Measurements from ENCODE around the gene WFIKKN1. TPM values are rescaled to one million over a fixed set of nuclear protein-coding genes. Genes with fewer than 3 reads are reported as not detected.

The WFIKKN1 gene
- total RNA-seq, 1 experiment from 2014 or later: 0.11 TPM

DNA sequence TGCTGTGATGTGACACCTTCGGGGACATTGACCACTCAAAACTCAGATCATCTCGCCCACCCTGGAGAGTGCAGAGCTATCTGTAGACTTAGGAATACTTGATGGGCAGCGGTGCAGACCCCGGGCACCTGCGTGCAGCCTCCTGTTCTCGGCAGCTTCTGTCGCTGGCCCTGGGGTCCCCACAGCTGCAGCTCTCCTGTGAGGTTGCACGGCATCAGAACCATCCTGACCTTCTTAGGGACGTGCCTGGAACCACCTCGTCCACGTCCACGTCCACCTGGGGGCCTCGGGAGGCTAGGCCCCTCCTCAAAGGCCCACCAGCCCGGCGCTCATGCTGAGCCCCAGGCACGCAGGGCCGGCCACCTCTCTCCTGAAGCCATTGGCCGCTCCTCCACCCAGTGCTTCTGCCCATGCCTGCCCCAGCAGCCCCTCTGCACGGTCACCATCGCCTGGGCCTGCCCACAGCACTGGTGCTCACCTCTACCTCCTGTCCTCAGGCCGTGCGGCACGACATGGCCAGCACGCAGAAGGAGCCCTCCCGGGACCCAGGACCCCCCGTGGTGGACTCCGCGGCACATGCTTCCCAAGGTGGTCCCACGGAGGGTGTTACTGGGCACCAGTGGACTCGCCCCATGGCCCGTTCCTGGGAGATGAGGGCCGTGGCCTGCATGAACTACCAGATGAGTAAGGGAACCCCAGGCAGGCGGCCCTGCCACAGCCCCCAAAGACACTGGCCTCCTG is 2.3 kb upstream of the WFIKKN1 start:
- Histone ChIP-seq H3K9me2 (replicated peaks; ENCODE audit: low read length) (no peaks in the 10 kb centered on the region), H3K9ac (ENCODE audit: low read length) (no peak overlapping the region), H3K36me3 (ENCODE audit: low read depth, low read length) (no peaks in the 10 kb centered on the region), H3K27me3 (ENCODE audit: low read length) (no peaks in the 10 kb centered on the region), H3K4me2 (ENCODE audit: low read length) (no peak overlapping the region), H3K79me2 (ENCODE audit: low read length) (no peaks in the 10 kb centered on the region), H2AFZ (ENCODE audit: low read length) (no peak overlapping the region), H4K20me1 (ENCODE audit: low read length) (no peaks in the 10 kb centered on the region), H3K4me3 (ENCODE audit: low read length) (no peak overlapping the region), H3K27ac (ENCODE audit: low read length) (no peak overlapping the region), H3F3A (ENCODE audit: low read length, unreplicated experiment) (no peaks in the 10 kb centered on the region), H3K4me1 (ENCODE audit: insufficient read depth, low read length) (peaks cover 17% of the 10 kb centered on the region), H3K9me3 (ENCODE audit: low read length) (no peaks in the 10 kb centered on the region)
- no peak for ATAC-seq
- TF ChIP-seq EZH2phosphoT487 (IDR thresholded peaks at IDR 0.05; ENCODE audit: borderline replicate concordance, low read length) (no peak), EZH2 (IDR thresholded peaks at IDR 0.05; ENCODE audit: low read length, unreplicated experiment) (no peak)
- TF ChIP-seq, protein P1, sequence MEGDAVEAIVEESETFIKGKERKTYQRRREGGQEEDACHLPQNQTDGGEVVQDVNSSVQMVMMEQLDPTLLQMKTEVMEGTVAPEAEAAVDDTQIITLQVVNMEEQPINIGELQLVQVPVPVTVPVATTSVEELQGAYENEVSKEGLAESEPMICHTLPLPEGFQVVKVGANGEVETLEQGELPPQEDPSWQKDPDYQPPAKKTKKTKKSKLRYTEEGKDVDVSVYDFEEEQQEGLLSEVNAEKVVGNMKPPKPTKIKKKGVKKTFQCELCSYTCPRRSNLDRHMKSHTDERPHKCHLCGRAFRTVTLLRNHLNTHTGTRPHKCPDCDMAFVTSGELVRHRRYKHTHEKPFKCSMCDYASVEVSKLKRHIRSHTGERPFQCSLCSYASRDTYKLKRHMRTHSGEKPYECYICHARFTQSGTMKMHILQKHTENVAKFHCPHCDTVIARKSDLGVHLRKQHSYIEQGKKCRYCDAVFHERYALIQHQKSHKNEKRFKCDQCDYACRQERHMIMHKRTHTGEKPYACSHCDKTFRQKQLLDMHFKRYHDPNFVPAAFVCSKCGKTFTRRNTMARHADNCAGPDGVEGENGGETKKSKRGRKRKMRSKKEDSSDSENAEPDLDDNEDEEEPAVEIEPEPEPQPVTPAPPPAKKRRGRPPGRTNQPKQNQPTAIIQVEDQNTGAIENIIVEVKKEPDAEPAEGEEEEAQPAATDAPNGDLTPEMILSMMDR (conservative IDR thresholded peaks at IDR 0.05; ENCODE audit: low read depth, low read length): no peak
- intact Hi-C loops (cut with micrococcal nuclease): no loop called here
- no TSS peak for BruUV-seq (replicated peaks)
- no peak for DNase-seq
- POLR2A ChIA-PET (ENCODE audit: unreplicated experiment): no interaction called here
- CTCF ChIA-PET: no interaction called here

DNA sequence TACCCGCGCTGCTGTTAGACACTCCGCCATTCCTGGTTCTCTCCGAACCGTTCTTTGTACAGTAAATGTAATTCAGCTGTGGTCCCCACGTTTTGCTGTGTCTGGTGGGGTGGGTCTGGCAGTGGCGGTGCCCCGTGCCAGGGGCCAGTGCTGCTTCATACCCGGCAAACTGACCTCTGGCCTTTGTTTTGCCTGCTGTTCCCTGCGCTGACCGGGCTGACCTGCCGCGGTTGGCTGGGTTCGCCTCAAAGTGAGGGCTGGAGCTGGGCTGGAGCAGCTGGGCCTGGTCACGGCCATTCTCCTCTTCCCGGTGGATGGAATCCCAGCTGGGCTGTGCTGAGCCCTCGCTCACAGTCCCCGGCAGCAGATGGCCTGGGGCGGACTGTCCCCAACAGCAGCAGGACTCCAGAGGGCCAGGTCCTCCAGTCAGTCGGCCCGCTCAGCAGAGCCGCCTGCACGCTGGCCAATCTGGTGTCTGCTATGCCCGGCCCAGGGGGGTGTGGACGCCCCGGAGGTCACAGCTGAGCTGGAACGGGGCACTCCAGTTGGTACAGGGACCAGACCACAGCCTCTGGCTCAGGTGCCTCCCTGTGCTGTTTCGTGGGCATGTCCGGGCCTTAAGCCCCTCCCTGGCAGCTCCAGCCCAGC is 1.5 kb upstream of the WFIKKN1 start:
- no peaks in the 10 kb centered on the region for H3F3A ChIP-seq (ENCODE audit: low read length, unreplicated experiment)
- H4K20me1 ChIP-seq (ENCODE audit: low read length): no peaks in the 10 kb centered on the region
- H3K4me2 ChIP-seq (ENCODE audit: low read length): no peak overlapping the region
- no peak overlapping the region for H3K9ac ChIP-seq (ENCODE audit: low read length)
- ChIA-PET POLR2A (ENCODE audit: unreplicated experiment) (no interaction called here), CTCF (no interaction called here)
- no peak overlapping the region for H2AFZ ChIP-seq (ENCODE audit: low read length)
- no peak overlapping the region for H3K4me3 ChIP-seq (ENCODE audit: low read length)
- ATAC-seq (no peak), DNase-seq (no peak)
- BruUV-seq (replicated peaks): no TSS peak
- no peaks in the 10 kb centered on the region for H3K79me2 ChIP-seq (ENCODE audit: low read length)
- no peaks in the 10 kb centered on the region for H3K9me2 ChIP-seq (replicated peaks; ENCODE audit: low read length)
- H3K27ac ChIP-seq (ENCODE audit: low read length): no peak overlapping the region
- H3K36me3 ChIP-seq (ENCODE audit: low read depth, low read length): no peaks in the 10 kb centered on the region
- intact Hi-C loops (cut with micrococcal nuclease): no loop called here
- TF ChIP-seq, protein P1 (conservative IDR thresholded peaks at IDR 0.05; ENCODE audit: low read depth, low read length): no peak
- TF ChIP-seq EZH2phosphoT487 (IDR thresholded peaks at IDR 0.05; ENCODE audit: borderline replicate concordance, low read length) (no peak), EZH2 (IDR thresholded peaks at IDR 0.05; ENCODE audit: low read length, unreplicated experiment) (no peak)
- H3K27me3 ChIP-seq (ENCODE audit: low read length): no peaks in the 10 kb centered on the region
- no peaks in the 10 kb centered on the region for H3K9me3 ChIP-seq (ENCODE audit: low read length)
- peaks cover 17% of the 10 kb centered on the region for H3K4me1 ChIP-seq (ENCODE audit: insufficient read depth, low read length)

DNA sequence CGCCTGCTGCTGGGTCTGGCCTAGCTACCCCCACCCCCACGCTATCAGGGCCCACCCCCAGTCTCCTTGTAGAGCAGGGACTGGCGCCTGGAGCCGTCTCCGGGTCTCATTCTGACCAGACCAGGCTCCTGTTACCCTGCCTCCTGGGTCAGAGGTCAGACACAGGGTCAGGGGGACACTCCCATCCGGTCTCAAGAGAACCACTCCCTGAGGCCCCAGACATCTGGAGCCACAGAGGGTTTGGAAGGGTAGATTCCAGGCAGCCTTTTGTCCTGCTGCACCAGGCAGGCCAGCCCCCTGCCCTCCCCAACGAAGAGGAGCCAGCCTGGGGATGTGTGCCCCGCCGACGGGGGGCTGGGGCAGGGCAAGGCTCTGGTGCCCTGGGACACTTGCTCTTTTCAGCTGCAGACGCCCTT is 944 bp upstream of the WFIKKN1 start:
- intact Hi-C loops (cut with micrococcal nuclease): no loop called here
- no peak overlapping the region for H3K9ac ChIP-seq (ENCODE audit: low read length)
- no peak overlapping the region for H2AFZ ChIP-seq (ENCODE audit: low read length)
- H3K27me3 ChIP-seq (ENCODE audit: low read length): no peaks in the 10 kb centered on the region
- H3F3A ChIP-seq (ENCODE audit: low read length, unreplicated experiment): no peaks in the 10 kb centered on the region
- H4K20me1 ChIP-seq (ENCODE audit: low read length): no peaks in the 10 kb centered on the region
- H3K79me2 ChIP-seq (ENCODE audit: low read length): peaks cover under 1% of the 10 kb centered on the region
- ChIA-PET CTCF (no interaction called here), POLR2A (ENCODE audit: unreplicated experiment) (no interaction called here)
- H3K4me2 ChIP-seq (ENCODE audit: low read length): no peak overlapping the region
- no peak overlapping the region for H3K4me3 ChIP-seq (ENCODE audit: low read length)
- peaks cover 17% of the 10 kb centered on the region for H3K4me1 ChIP-seq (ENCODE audit: insufficient read depth, low read length)
- TF ChIP-seq, protein P1 (conservative IDR thresholded peaks at IDR 0.05; ENCODE audit: low read depth, low read length): no peak
- TF ChIP-seq EZH2 (IDR thresholded peaks at IDR 0.05; ENCODE audit: low read length, unreplicated experiment) (no peak), EZH2phosphoT487 (IDR thresholded peaks at IDR 0.05; ENCODE audit: borderline replicate concordance, low read length) (no peak)
- no peaks in the 10 kb centered on the region for H3K9me3 ChIP-seq (ENCODE audit: low read length)
- H3K9me2 ChIP-seq (replicated peaks; ENCODE audit: low read length): no peaks in the 10 kb centered on the region
- DNase-seq (no peak), ATAC-seq (no peak)
- no TSS peak for BruUV-seq (replicated peaks)
- no peaks in the 10 kb centered on the region for H3K36me3 ChIP-seq (ENCODE audit: low read depth, low read length)
- H3K27ac ChIP-seq (ENCODE audit: low read length): no peak overlapping the region
